GM18526 (cell line): Measurements from ENCODE around the gene SNX6.

Experiments
- POLR2A ChIP-seq: IDR thresholded peaks from 3 replicates; pipeline ENCODE4 v1.6.1; 2011; ENCODE audit not compliant: insufficient read length; ENCODE audit errors: extremely low read depth

The SNX6 gene

DNA sequence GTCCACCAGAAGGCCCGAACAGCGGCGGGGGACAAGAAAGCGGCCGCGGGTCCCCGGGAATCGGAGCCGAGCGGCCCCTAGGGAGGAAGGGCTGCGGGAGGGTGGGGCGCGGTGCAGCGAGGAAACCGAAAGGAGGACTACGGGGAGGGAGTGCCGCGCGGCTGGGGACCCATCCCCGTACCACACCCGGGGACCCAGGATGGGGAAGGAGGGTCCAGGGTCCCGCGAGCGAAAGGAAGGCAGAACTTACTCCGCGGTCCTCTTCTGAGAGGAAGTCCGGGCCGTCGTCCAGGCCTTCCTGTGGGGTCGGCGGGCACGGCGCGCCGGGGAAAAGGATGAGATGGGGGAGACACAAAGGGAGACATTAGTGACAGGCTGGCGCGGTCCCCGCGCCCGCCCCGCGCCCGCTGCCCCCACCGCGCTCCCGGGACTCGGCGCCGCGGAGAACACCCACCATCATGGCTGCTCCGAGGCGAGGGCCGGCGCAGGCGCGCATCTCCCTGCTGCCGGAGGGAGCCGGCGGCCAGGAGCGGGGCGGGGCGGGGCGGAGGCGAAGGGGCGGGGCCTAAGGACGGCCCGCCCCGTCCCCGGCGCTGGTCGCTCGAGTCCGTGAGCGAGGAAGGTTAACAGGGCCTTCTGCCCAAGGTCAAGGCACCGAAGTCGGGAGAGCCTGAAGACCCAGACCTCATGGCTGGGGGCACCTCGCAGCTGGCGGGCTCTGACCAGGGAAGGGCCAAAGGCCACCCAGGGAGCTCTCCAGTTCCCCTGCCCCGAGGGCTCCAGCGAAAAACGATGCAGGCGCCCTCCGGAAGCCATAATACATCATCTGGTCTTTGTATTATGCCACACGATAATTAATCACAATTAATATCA, at the start of gene SNX6:
Gene SNX6, minus strand, starts transcription at position 492 of the 873 bp plus-strand sequence. Its CDS starts 32 bp downstream, at position 460.
- peak; percentile 76 for TF ChIP-seq POLR2A

- no peak for TF ChIP-seq POLR2A
Observed at GRCh38 chr14:34678735-34679134, 48.8 kb upstream of the SNX6 start.

DNA sequence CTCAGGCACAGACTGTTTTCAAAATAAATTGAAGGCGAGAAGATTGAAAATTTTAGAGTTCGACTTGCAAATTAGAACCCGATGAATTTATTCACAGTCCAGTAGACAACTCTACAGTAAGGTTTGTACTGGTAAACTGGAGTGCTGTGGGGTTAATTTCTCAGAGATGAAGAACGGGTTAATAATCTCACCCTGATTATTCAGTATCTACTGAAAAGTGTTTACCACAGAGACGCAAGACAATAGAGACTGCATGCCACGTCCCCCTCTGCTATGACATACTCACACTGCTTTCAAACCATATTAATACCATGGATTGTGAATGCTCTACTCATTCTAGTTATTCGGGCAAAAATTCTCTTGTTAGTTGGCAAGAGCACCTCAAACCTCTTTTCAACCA, 48.4 kb upstream of the SNX6 start:
- no peak for TF ChIP-seq POLR2A

- no peak for TF ChIP-seq POLR2A
Observed at GRCh38 chr14:34676516-34677211, 46.7 kb upstream of the SNX6 start.

GRCh38 chr14:34673702-34674101, 43.8 kb upstream of the SNX6 start:
- TF ChIP-seq POLR2A = no peak

GRCh38 chr14:34671716-34672115, 41.8 kb upstream of the SNX6 start:
- TF ChIP-seq POLR2A = no peak

GRCh38 chr14:34668111-34668510, 38.2 kb upstream of the SNX6 start:
- no peak for TF ChIP-seq POLR2A

GRCh38 chr14:34667007-34667406, 37.1 kb upstream of the SNX6 start:
- no peak for TF ChIP-seq POLR2A

DNA sequence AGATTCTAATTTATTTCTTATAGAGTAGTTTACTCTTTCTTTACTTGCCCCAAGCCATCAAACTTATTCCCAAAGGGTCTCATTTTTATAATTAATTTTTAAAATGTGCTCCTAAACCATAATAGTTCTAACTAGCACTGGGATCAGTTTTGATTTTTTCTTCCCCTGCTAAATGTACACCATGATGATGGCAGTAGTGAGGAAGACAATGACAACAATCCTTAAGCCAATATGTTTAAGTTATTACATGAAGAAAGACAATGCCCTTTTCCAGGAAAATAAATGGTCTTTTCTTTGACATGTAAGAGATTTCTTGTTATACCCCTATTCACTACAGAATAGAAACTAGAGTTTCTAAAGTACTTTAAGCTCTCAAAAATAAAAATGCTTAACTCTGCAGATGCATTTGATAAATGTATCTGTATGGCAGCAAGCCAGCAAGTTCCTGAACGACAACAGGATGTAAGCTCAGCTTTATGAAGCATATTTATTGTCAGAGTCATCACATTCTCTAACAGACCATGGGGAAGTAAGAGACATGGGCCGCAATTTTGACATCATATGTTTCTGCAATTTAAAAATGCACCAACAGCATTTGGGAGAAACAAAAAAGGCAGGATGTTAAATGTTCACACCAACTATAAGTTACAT, 36.0 kb upstream of the SNX6 start:
- no peak for TF ChIP-seq POLR2A

DNA sequence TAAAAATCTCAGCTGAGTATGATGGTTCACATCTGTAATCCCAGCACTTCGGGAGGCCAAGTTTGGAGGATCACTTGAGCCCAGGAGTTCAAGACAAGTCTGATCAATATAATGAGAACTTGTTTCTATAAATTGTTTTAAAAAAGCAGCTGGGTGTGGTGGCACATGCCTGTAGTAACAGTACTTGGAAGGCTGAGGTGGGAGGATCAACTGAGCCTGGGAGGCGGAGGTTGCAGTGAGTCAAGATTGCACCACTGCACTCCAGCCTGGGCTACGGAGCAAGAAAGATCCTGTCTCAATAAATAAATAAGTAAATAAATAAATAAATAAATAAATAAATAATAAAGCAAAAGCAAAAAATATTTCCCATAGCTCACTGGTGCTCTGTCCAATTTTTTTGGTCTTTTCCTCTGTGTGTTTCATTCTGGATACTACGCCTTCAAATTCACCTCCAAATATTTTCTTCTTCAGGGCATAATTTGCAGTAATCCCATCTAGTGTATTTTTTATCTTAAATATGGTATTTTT, 32.7 kb upstream of the SNX6 start:
- TF ChIP-seq POLR2A = no peak

GRCh38 chr14:34660796-34661195, 30.8 kb upstream of the SNX6 start:
- TF ChIP-seq POLR2A = no peak

DNA sequence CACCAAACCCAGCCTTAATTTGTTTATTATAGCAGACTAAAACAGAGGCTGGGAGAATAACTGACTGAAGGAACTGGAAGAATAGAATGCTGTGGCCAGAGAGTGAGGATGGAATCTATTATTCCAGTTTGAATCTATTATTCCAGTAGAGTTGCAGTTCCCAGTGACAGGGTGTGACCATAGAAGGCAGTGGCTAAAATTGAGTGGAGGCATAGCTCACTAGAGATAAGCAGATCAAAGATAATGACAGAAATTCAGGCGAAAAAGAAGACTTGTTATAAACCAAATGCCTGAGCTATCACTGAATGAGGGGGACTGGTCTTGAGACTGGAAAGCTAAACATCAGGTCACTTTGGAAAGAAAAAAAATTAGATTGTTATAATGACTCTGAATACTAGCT, 26.0 kb upstream of the SNX6 start:
- no peak for TF ChIP-seq POLR2A

DNA sequence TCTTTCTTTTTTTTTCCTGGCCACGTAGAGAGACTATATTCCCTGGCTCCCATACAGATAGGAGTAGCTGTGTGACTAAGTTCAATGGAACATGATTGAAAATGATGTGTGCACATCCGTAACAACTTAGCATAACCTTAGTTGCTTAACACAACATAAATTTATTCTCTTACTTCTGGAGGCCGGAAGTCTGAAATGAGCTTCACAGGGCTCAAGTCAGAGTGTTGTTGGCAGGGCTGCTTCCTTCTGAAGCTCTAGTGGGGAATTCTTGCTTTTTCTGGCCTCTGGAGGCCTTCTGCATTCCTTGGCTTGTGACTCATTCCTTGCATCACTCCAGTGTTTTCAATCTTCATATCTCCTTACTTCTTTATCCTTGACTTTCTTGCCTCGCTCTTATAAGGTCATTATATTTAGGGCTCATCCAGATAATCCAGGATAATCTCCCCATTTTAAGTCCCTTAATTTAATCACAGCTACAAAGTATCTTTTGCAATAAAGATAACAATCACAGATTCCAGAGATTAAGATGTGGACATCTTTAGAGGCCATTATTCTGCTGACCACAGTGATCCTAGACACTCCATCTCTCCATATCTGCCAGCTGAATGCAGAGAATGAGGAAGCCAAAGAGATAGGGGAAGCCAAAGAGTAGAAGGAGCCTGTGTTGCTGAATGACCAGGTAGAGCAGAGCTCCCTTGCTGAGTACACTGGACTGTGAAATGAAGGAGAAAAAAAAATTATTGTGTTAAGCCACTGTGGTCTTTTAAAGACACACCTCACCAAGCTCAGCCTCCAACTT, 21.0 kb upstream of the SNX6 start:
- no peak for TF ChIP-seq POLR2A

- TF ChIP-seq POLR2A = no peak
Observed at GRCh38 chr14:34649344-34649743, 19.4 kb upstream of the SNX6 start.

DNA sequence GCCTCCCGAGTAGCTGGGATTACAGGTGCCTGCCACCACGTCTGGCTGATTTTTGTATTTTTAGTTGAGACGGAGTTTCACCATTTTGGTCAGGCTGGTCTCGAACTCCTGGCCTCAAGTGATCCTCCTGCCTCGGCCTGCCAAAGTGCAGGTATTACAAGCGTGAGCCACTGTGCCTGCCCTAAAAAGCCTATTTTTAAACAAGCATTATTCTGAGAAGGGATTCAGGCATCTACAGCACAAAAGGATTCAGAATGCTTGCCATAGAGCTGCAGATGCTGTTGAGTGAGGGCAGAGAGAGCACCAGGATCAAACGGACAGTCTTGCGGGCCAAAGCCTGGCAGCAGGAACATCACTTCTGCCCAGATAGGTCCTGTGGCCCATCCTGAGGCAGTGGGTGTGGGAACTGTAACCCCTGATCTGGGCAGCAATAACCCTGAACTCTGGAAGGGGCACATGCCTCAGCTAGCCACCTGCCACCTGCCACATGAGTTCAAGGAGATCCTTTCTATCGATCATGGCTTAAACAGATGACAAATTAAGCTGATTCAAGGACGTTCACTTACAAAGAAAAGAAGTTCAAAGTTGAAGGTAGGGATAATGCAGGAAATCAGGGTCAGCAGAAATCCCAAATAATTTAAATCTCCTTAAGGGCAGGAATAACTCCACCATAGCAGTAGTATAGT, 16.8 kb upstream of the SNX6 start:
- no peak for TF ChIP-seq POLR2A

GRCh38 chr14:34643361-34643760, 13.4 kb upstream of the SNX6 start:
- no peak for TF ChIP-seq POLR2A
